Sigmoid colon (tissue), 7 donors: ENCODE measurements around the gene WDSUB1. TPM values are rescaled to one million over a fixed set of nuclear protein-coding genes. Genes with fewer than 3 reads are reported as not detected.

ENCODE experiments used
- DNase-seq: peaks from one replicate; pipeline ENCODE4 v3.0.0-alpha.2; 2019
- H3K27ac ChIP-seq, 4 donors: fragments of 200-600 bp; sonication (generic); one replicate each; pipeline ENCODE4 v1.5.1; 2016 to 2019; ENCODE audit warnings: mild to moderate bottlenecking in 1 of 4
- H3K27me3 ChIP-seq, 3 donors: fragments of 200-600 bp; sonication (generic); one replicate each; pipeline ENCODE4 v1.5.1; 2019; ENCODE audit warnings: mild to moderate bottlenecking in 1 of 3
- H3K36me3 ChIP-seq, 4 donors: fragments of 200-600 bp; sonication (generic); one replicate each; pipeline ENCODE4 v1.5.1; 2016 to 2019
- H3K4me1 ChIP-seq, 4 donors: fragments of 200-600 bp; sonication (generic); one replicate each; pipeline ENCODE4 v1.5.1; 2017 to 2019
- H3K4me3 ChIP-seq, 4 donors: fragments of 200-600 bp; sonication (generic); one replicate each; pipeline ENCODE4 v1.5.1; 2017 to 2019; ENCODE audit warnings: mild to moderate bottlenecking in 2 of 4, moderate library complexity in 1 of 4
- H3K9me3 ChIP-seq, 4 donors: fragments of 200-600 bp in 3 of 4; sonication (generic) in 3 of 4; one replicate each; pipeline versions ENCODE4 v1.5.1 to v1.6.1; 2013 to 2019
- EP300 ChIP-seq, 4 donors: sonication (generic); formaldehyde crosslinking; IDR thresholded peaks; one replicate each; pipeline ENCODE4 v1.6.1; 2017; ENCODE audit warnings: antibody characterized with exemption in 4 of 4
- POLR2A ChIP-seq, 2 donors: fragments of 450-650 bp; IDR thresholded peaks; one replicate each; pipeline ENCODE4 v1.6.1; 2016; ENCODE audit warnings: antibody characterized with exemption in 2 of 2, mild to moderate bottlenecking in 2 of 2, moderate library complexity in 2 of 2
- POLR2AphosphoS5 ChIP-seq, 4 donors: sonication (generic); formaldehyde crosslinking; IDR thresholded peaks; one replicate each; pipeline ENCODE4 v1.6.1; 2017; ENCODE audit warnings: antibody characterized with exemption in 4 of 4
- WGBS, 2 donors: extraction: QIAGEN DNeasy Blood & Tissue Kit; methylation state at CpG; one replicate each; pipeline ENCODE4 v1.1.7; 2013; 5-methylcytosine and 5-hydroxymethylcytosine counted together
- intact Hi-C: fragments of 100-400 bp; cut with DNase I; formaldehyde crosslinking; loops from one replicate; pipeline ENCODE4 v1.15.1; 2023
- polyA plus RNA-seq, 3 donors: library from polyadenylated mRNA; stranded (reverse); fragments of 200-250 nt; gene quantifications; one replicate each; pipeline ENCODE4 v1.2.3, GENCODE V29; 2013
- total RNA-seq, 4 donors: library from RNA; depleted of rRNA; stranded (reverse); fragments of >200 nt; gene quantifications; one replicate each; pipeline ENCODE4 v1.1.0, GENCODE V29; 2016
- TF ChIP-seq, protein P1 (sequence below), 4 experiments: fragments of 450-650 bp in 3 of 4; fragments of 200-600 bp in 1 of 4; IDR thresholded peaks; one replicate each; pipeline ENCODE4 v1.5.1; 2016 to 2019; ENCODE audit warnings: antibody characterized with exemption in 4 of 4, mild to moderate bottlenecking in 3 of 4, moderate library complexity in 2 of 4
- donor health status: healthy with polysubstance abuse.
- donor health status: Bipolar disorder and iron deficiency.
- donor health status: healthy.

WDSUB1 gene
- total and polyA plus RNA-seq, 7 donors = 5.6 to 23.0 (median 8.9) TPM

- Histone ChIP-seq H3K27ac (no peak overlapping the region), H3K9me3 (no peaks in the 10 kb centered on the region), H3K27me3 (no peaks in the 10 kb centered on the region), H3K36me3 (peaks cover 0 to 31% (median 4%) of the 10 kb centered on the region in 4 donors), H3K4me1 (peaks cover 0 to 24% (median 13%) of the 10 kb centered on the region in 4 donors), H3K4me3 (no peak overlapping the region)
- TF ChIP-seq POLR2AphosphoS5 (IDR thresholded peaks at IDR 0.05) = no peak
- TF ChIP-seq POLR2A (IDR thresholded peaks at IDR 0.05) = no peak
- no peak for TF ChIP-seq EP300 (IDR thresholded peaks at IDR 0.05)
- TF ChIP-seq, protein P1, sequence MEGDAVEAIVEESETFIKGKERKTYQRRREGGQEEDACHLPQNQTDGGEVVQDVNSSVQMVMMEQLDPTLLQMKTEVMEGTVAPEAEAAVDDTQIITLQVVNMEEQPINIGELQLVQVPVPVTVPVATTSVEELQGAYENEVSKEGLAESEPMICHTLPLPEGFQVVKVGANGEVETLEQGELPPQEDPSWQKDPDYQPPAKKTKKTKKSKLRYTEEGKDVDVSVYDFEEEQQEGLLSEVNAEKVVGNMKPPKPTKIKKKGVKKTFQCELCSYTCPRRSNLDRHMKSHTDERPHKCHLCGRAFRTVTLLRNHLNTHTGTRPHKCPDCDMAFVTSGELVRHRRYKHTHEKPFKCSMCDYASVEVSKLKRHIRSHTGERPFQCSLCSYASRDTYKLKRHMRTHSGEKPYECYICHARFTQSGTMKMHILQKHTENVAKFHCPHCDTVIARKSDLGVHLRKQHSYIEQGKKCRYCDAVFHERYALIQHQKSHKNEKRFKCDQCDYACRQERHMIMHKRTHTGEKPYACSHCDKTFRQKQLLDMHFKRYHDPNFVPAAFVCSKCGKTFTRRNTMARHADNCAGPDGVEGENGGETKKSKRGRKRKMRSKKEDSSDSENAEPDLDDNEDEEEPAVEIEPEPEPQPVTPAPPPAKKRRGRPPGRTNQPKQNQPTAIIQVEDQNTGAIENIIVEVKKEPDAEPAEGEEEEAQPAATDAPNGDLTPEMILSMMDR (IDR thresholded peaks at IDR 0.05) = no peak
- intact Hi-C loops = no loop called here
- DNase-seq = no peak
- 97% methylated on average over 4 of the region's 4 CpGs for WGBS, 2 donors
Measured at GRCh38 chr2:159270744-159271379, 15.6 kb downstream of the WDSUB1 start.

DNA sequence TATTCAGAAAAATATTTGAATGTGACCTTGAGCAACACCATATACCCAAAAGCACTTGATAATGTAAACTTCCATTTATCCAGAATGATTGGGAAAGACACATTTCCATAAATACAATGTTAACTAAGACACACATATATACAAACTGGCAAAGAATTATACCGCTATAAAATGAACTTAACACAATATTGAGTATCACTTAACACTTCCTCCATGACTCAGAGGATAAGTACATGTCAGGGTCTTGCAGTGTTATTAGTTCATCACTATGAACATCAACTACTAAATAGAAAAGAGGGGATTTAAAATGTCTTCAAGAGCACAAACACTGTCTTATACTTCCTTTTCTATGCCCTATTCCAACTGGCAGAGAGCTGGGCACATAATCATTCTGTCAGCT, 18.6 kb downstream of the WDSUB1 start:
- Histone ChIP-seq H3K4me3 (no peak overlapping the region), H3K27ac (no peak overlapping the region), H3K4me1 (peaks cover 0 to 20% (median 12%) of the 10 kb centered on the region in 4 donors), H3K9me3 (no peaks in the 10 kb centered on the region), H3K27me3 (no peaks in the 10 kb centered on the region), H3K36me3 (peaks cover 0 to 19% (median 4%) of the 10 kb centered on the region in 4 donors)
- 86 to 89% methylated on average over 1 of the region's 1 CpG for WGBS, 2 donors
- intact Hi-C loops = no loop called here
- no peak for DNase-seq
- TF ChIP-seq POLR2A (IDR thresholded peaks at IDR 0.05) (no peak), EP300 (IDR thresholded peaks at IDR 0.05) (no peak), POLR2AphosphoS5 (IDR thresholded peaks at IDR 0.05) (no peak)
- TF ChIP-seq, protein P1 (IDR thresholded peaks at IDR 0.05) = no peak

DNA sequence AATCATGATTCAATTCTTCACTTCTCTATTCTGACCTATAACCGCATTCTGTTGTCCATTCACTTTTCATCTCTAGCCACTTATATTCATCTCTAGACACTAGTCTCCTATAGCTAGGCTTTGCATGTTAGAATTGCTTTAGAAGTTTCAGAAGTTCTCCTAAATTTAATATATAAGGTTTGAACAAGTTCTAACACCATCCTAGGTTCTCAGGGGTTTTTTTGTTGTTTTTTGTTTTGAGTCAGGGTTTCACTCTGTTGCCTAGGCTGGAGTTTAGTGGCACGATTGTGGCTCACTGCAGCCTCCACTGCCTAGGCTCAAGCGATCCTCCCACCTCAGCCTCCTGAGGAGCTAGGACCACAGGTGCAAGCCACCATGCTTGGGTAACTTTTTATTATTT, 19.9 kb downstream of the WDSUB1 start:
- intact Hi-C loops = no loop called here
- H3K4me3 ChIP-seq = no peak overlapping the region
- DNase-seq = no peak
- H3K4me1 ChIP-seq = peaks cover 0 to 10% (median 7%) of the 10 kb centered on the region in 4 donors
- no peaks in the 10 kb centered on the region for H3K9me3 ChIP-seq
- WGBS, 2 donors = 93 to 94% methylated on average over 3 of the region's 3 CpGs
- H3K27me3 ChIP-seq = no peaks in the 10 kb centered on the region
- H3K36me3 ChIP-seq = peaks cover 0 to 19% (median 3%) of the 10 kb centered on the region in 4 donors
- no peak overlapping the region for H3K27ac ChIP-seq
- TF ChIP-seq, protein P1 (IDR thresholded peaks at IDR 0.05) = no peak
- TF ChIP-seq POLR2AphosphoS5 (IDR thresholded peaks at IDR 0.05) (no peak), EP300 (IDR thresholded peaks at IDR 0.05) (no peak), POLR2A (IDR thresholded peaks at IDR 0.05) (no peak)

DNA sequence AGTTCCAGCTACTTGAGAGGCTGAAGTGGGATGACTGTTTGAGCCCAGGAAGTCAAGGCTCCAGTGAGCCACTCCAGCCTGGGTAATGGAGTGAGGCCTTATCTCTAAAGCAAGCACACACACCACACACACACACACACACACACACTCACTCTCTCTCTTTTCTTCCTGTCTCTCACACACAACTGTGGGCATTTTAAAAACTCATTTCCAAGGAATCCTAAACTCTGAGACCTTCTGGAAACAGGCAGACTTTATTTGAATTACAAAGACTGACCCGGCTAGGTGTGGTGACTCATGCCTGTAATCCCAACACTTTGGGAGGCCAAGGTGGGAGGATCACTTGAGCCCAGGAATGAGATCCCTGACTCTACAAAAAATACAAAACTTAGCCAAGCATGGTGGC, 21.3 kb downstream of the WDSUB1 start:
- H3K4me1 ChIP-seq = peaks cover 0 to 10% (median 7%) of the 10 kb centered on the region in 4 donors
- H3K27ac ChIP-seq = no peak overlapping the region
- TF ChIP-seq POLR2AphosphoS5 (IDR thresholded peaks at IDR 0.05) = no peak
- peaks cover 0 to 6% (median 0%) of the 10 kb centered on the region in 4 donors for H3K36me3 ChIP-seq
- 77 to 89% methylated on average over 1 of the region's 1 CpG for WGBS, 2 donors
- no peak overlapping the region for H3K4me3 ChIP-seq
- no peaks in the 10 kb centered on the region for H3K9me3 ChIP-seq
- intact Hi-C loops = no loop called here
- no peaks in the 10 kb centered on the region for H3K27me3 ChIP-seq
- no peak for DNase-seq

DNA sequence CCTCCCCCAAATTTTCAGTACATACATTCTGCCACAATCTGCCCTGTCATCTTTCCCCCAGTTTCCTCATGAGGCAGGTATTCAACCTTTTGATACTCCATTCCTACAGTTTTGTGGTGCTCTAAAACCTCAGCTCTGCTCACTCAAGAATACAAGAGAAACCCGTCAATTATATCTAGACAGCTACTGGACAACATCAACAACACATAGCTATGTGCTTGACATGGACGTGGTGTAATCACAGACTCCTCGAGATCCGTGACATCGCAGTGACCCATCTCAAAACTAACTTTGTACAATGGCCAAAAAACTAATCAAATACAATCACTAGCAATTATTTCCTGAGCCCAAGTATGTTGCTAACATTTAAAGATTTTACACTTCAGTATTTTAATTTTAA, 23.6 kb downstream of the WDSUB1 start:
- intact Hi-C loops = no loop called here

DNA sequence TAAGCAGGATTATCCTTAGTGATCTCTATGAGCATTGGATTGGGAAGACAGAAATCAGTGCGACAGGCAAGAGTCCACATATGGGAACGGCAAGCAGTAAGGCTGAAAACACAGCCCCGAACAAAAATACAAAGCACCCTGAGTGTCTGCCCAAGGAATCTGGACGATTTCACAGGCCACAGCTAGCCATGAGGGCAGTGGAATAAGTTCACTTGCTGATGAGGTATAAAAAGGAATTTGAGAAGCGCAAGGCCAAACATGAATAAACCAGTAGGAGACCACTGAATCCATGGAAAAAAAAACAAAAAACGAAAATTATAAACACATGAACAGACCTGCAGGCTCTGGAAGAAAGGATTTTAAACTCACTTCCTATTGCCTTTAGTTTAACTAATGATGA, 24.3 kb downstream of the WDSUB1 start:
- DNase-seq = no peak
- 92 to 95% methylated on average over 6 of the region's 6 CpGs for WGBS, 2 donors
- Histone ChIP-seq H3K4me3 (no peak overlapping the region), H3K4me1 (no peaks in the 10 kb centered on the region), H3K9me3 (no peaks in the 10 kb centered on the region), H3K27me3 (no peaks in the 10 kb centered on the region), H3K27ac (no peak overlapping the region), H3K36me3 (peaks cover 0 to 12% (median 0%) of the 10 kb centered on the region in 4 donors)
- intact Hi-C loops = no loop called here
- TF ChIP-seq, protein P1 (IDR thresholded peaks at IDR 0.05) = no peak
- no peak for TF ChIP-seq POLR2A (IDR thresholded peaks at IDR 0.05)
- no peak for TF ChIP-seq POLR2AphosphoS5 (IDR thresholded peaks at IDR 0.05)
- no peak for TF ChIP-seq EP300 (IDR thresholded peaks at IDR 0.05)

More for the DNA sequence above, 23.6 kb downstream of the WDSUB1 start:
- Histone ChIP-seq H3K4me3 (no peak overlapping the region), H3K4me1 (peaks cover 0 to 3% (median 0%) of the 10 kb centered on the region in 4 donors), H3K9me3 (no peaks in the 10 kb centered on the region), H3K36me3 (peaks cover 0 to 6% (median 0%) of the 10 kb centered on the region in 4 donors), H3K27ac (no peak overlapping the region), H3K27me3 (no peaks in the 10 kb centered on the region)
- no peak for DNase-seq
- WGBS, 2 donors = 91 to 96% methylated on average over 5 of the region's 5 CpGs
- TF ChIP-seq EP300 (IDR thresholded peaks at IDR 0.05) = no peak
